Ishikawa (cell line): Measurements from ENCODE around the gene ISLR.
A peak's percentile ranks its signal among the peaks of the same experiment; 100 is the strongest.

Source experiments
- CEBPB ChIP-seq: IDR thresholded peaks from 2 replicates; pipeline ENCODE4 v1.6.1; 2012
- CREB1 ChIP-seq: IDR thresholded peaks from 2 replicates; pipeline ENCODE4 v1.6.1; 2012; ENCODE audit warnings: low read depth
- EP300 ChIP-seq: IDR thresholded peaks from 2 replicates; pipeline ENCODE4 v1.6.1; 2012; ENCODE audit warnings: borderline replicate concordance
- FOXM1 ChIP-seq: IDR thresholded peaks from 2 replicates; pipeline ENCODE4 v1.6.1; 2012; ENCODE audit warnings: low read depth, borderline replicate concordance
- NFIC ChIP-seq: IDR thresholded peaks from 2 replicates; pipeline ENCODE4 v1.6.1; 2012
- TAF1 ChIP-seq: IDR thresholded peaks from 2 replicates; pipeline ENCODE4 v1.6.1; 2012; ENCODE audit warnings: low read depth, mild to moderate bottlenecking
- TCF12 ChIP-seq: IDR thresholded peaks from 2 replicates; pipeline ENCODE4 v1.6.1; 2012; ENCODE audit warnings: low read depth
- YY1 ChIP-seq: IDR thresholded peaks from 2 replicates; pipeline ENCODE4 v1.6.1; 2012; ENCODE audit warnings: low read depth
- TF ChIP-seq, protein P1 (sequence below): IDR thresholded peaks from 2 replicates; pipeline ENCODE4 v1.6.1; 2012; ENCODE audit warnings: low read depth, mild to moderate bottlenecking
- TF ChIP-seq, protein P2 (sequence below): IDR thresholded peaks from 2 replicates; pipeline ENCODE4 v1.6.1; 2012
- TF ChIP-seq, protein P3 (sequence below): IDR thresholded peaks from 2 replicates; pipeline ENCODE4 v1.6.1; 2012

DNA sequence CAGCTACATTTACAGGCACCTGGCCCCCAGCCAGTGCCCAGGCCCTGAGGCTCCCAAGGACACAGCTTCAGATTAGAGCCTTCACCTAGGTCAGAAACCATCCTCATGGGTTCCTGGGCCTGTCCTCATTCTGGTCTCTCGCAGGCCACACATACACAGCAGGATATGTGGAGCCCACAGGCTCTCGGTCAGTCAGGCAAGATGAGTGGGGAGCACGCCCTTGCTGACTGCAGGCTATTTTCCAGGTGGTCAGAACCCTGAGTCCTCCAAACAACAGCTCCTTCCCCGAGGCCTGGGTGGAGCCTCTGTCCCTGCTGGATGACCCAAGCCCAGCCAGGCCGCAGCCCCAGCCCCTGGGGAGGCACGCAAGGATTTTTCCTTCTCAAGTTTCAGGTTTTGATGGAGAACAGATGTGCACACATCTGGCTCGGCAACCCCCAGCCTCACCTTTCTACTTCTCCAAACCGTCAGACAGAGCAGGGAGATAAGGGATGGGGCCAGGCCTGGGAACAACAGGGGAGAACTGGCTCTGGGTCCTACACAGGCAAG is 27.4 kb downstream of the ISLR start:
- no peak for TF ChIP-seq CEBPB
- TF ChIP-seq FOXM1: no peak
- TF ChIP-seq, protein P1, sequence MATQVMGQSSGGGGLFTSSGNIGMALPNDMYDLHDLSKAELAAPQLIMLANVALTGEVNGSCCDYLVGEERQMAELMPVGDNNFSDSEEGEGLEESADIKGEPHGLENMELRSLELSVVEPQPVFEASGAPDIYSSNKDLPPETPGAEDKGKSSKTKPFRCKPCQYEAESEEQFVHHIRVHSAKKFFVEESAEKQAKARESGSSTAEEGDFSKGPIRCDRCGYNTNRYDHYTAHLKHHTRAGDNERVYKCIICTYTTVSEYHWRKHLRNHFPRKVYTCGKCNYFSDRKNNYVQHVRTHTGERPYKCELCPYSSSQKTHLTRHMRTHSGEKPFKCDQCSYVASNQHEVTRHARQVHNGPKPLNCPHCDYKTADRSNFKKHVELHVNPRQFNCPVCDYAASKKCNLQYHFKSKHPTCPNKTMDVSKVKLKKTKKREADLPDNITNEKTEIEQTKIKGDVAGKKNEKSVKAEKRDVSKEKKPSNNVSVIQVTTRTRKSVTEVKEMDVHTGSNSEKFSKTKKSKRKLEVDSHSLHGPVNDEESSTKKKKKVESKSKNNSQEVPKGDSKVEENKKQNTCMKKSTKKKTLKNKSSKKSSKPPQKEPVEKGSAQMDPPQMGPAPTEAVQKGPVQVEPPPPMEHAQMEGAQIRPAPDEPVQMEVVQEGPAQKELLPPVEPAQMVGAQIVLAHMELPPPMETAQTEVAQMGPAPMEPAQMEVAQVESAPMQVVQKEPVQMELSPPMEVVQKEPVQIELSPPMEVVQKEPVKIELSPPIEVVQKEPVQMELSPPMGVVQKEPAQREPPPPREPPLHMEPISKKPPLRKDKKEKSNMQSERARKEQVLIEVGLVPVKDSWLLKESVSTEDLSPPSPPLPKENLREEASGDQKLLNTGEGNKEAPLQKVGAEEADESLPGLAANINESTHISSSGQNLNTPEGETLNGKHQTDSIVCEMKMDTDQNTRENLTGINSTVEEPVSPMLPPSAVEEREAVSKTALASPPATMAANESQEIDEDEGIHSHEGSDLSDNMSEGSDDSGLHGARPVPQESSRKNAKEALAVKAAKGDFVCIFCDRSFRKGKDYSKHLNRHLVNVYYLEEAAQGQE: no peak
- TF ChIP-seq NFIC: 0 out of 2 replicates have a peak, but pooled peaks have one; percentile 10
- no peak for TF ChIP-seq YY1
- TF ChIP-seq CREB1: no peak
- no peak for TF ChIP-seq EP300
- no peak for TF ChIP-seq TCF12
- TF ChIP-seq, protein P2, sequence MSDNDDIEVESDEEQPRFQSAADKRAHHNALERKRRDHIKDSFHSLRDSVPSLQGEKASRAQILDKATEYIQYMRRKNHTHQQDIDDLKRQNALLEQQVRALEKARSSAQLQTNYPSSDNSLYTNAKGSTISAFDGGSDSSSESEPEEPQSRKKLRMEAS: no peak
- no peak for TF ChIP-seq TAF1
- TF ChIP-seq, protein P3, sequence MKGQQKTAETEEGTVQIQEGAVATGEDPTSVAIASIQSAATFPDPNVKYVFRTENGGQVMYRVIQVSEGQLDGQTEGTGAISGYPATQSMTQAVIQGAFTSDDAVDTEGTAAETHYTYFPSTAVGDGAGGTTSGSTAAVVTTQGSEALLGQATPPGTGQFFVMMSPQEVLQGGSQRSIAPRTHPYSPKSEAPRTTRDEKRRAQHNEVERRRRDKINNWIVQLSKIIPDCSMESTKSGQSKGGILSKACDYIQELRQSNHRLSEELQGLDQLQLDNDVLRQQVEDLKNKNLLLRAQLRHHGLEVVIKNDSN: no peak
